ENCODE results near the gene ATP4A. TPM values are rescaled to one million over a fixed set of nuclear protein-coding genes. Genes with fewer than 3 reads are reported as not detected.

Gene ATP4A
- total and polyA plus RNA-seq, 9 of the 15 experiments (the other 6 are each of a cell fraction or from before 2014, with no cell fraction given), result 0.15 TPM; not detected in 8

DNA sequence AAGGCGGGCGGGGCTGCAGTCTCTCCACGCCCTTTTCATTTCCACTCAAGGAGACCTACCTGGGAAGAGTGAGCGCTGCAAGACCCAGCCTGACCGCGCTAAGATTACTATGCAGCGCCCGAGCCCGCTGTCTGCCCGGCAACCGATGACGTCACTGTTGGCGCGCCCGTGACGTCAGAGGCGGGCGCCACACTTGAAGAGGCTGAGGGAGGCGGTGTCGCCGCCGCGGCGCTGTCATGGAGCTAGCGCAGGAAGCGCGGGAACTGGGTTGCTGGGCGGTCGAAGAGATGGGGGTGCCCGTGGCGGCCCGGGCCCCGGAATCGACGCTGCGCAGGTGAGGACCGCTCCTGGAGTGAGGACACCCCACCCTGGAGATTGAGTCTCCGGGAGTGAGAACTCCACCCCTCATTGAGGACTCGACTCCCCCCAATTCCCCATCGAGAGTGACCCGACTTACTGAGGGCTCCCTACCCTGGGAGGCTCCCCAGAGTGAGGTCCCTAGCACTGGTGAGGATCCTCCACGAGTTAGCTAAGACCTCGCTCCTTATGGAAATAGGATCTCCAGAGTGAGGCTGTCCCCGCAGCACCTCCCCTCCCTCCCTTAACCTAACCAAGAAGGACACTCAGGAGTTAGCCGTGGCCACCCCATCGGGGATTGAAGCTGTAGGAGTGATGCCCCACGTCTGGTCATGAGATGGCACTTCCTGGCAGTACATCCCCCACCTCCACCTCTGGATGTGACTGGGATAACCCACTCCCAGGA lies 49.3 kb upstream of the ATP4A start, which contains the start of gene HAUS5 (continued):
- TF ChIP-seq NRF1 (conservative IDR thresholded peaks at IDR 0.05 in 1 of 2, IDR thresholded peaks at IDR 0.05 in 1 of 2), result peak; percentile 73 to 80
- no peak for TF ChIP-seq CHD1 (IDR thresholded peaks at IDR 0.05; ENCODE audit: low read length)
- TF ChIP-seq, protein P1, sequence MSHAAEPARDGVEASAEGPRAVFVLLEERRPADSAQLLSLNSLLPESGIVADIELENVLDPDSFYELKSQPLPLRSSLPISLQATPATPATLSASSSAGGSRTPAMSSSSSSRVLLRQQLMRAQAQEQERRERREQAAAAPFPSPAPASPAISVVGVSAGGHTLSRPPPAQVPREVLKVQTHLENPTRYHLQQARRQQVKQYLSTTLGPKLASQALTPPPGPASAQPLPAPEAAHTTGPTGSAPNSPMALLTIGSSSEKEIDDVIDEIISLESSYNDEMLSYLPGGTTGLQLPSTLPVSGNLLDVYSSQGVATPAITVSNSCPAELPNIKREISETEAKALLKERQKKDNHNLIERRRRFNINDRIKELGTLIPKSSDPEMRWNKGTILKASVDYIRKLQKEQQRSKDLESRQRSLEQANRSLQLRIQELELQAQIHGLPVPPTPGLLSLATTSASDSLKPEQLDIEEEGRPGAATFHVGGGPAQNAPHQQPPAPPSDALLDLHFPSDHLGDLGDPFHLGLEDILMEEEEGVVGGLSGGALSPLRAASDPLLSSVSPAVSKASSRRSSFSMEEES (CRISPR knock-in tag; IDR thresholded peaks at IDR 0.05), result peak; percentile 34
- TF ChIP-seq, protein P2, sequence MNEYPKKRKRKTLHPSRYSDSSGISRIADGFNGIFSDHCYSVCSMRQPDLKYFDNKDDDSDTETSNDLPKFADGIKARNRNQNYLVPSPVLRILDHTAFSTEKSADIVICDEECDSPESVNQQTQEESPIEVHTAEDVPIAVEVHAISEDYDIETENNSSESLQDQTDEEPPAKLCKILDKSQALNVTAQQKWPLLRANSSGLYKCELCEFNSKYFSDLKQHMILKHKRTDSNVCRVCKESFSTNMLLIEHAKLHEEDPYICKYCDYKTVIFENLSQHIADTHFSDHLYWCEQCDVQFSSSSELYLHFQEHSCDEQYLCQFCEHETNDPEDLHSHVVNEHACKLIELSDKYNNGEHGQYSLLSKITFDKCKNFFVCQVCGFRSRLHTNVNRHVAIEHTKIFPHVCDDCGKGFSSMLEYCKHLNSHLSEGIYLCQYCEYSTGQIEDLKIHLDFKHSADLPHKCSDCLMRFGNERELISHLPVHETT (CRISPR knock-in tag; conservative IDR thresholded peaks at IDR 0.05 in 1 of 2, IDR thresholded peaks at IDR 0.05 in 1 of 2), result 0 out of 4 replicates have a peak, but pooled peaks of 1 of the 2 experiments have one; percentile 45
- no peak for TF ChIP-seq NR2C1 (IDR thresholded peaks at IDR 0.05)
- TF ChIP-seq NR2C1 (tag; IDR thresholded peaks at IDR 0.05), result no peak
- TF ChIP-seq, protein P3, sequence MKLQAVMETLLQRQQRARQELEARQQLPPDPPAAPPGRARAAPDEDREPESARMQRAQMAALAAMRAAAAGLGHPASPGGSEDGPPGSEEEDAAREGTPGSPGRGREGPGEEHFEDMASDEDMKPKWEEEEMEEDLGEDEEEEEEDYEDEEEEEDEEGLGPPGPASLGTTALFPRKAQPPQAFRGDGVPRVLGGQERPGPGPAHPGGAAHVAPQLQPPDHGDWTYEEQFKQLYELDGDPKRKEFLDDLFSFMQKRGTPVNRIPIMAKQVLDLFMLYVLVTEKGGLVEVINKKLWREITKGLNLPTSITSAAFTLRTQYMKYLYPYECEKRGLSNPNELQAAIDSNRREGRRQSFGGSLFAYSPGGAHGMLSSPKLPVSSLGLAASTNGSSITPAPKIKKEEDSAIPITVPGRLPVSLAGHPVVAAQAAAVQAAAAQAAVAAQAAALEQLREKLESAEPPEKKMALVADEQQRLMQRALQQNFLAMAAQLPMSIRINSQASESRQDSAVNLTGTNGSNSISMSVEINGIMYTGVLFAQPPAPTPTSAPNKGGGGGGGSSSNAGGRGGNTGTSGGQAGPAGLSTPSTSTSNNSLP (IDR thresholded peaks at IDR 0.05; ENCODE audit: borderline replicate concordance, low read depth, low read length), result no peak
- no peak for TF ChIP-seq NCOA1 (IDR thresholded peaks at IDR 0.05; ENCODE audit: low read depth)
- TF ChIP-seq, protein P4, sequence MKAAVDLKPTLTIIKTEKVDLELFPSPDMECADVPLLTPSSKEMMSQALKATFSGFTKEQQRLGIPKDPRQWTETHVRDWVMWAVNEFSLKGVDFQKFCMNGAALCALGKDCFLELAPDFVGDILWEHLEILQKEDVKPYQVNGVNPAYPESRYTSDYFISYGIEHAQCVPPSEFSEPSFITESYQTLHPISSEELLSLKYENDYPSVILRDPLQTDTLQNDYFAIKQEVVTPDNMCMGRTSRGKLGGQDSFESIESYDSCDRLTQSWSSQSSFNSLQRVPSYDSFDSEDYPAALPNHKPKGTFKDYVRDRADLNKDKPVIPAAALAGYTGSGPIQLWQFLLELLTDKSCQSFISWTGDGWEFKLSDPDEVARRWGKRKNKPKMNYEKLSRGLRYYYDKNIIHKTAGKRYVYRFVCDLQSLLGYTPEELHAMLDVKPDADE (conservative IDR thresholded peaks at IDR 0.05; ENCODE audit: control insufficient read depth, low read depth, low read length), result 0 out of 2 replicates have a peak, but pooled peaks have one; percentile 34
- TF ChIP-seq BACH1 (tag; IDR thresholded peaks at IDR 0.05), result no peak
- peak; percentile 88 for TF ChIP-seq KDM2B (CRISPR knock-in tag; IDR thresholded peaks at IDR 0.05)
- TF ChIP-seq HDAC6 (IDR thresholded peaks at IDR 0.05; ENCODE audit: low read depth, low read length), result no peak
- TF ChIP-seq JUND (IDR thresholded peaks at IDR 0.05; ENCODE audit: borderline replicate concordance, low read depth, low read length), result peak; percentile 99
- TF ChIP-seq JUND (tag; IDR thresholded peaks at IDR 0.05; ENCODE audit: borderline replicate concordance, low read depth, low read length), result peak; percentile 94; the same call in 2 of the 3 replicates
- TF ChIP-seq ZFP30 (CRISPR knock-in tag; IDR thresholded peaks at IDR 0.05; ENCODE audit: borderline replicate concordance), result no peak
- TF ChIP-seq HDAC3 (IDR thresholded peaks at IDR 0.05; ENCODE audit: borderline replicate concordance, partially characterized antibody), result no peak
- no peak for TF ChIP-seq PHB2 (IDR thresholded peaks at IDR 0.05; ENCODE audit: low read depth)
- peak; percentile 32; the same call in 1 of the 2 replicates for TF ChIP-seq CEBPG (CRISPR knock-in tag; IDR thresholded peaks at IDR 0.05)
- TF ChIP-seq CEBPG (tag; conservative IDR thresholded peaks at IDR 0.05 in 1 of 2, IDR thresholded peaks at IDR 0.05 in 1 of 2), result no peak
- no peak for TF ChIP-seq ZNF23 (CRISPR knock-in tag; IDR thresholded peaks at IDR 0.05)
- no peak for TF ChIP-seq FUS (optimal IDR thresholded peaks at IDR 0.05; ENCODE audit: low read depth, low read length)
- no peak for TF ChIP-seq CBFB (CRISPR knock-in tag; IDR thresholded peaks at IDR 0.05)

Measured in K562 (cell line).